D721Med (cell line): ENCODE results near the gene CPEB3.
"Not testable (repeated sequence)": the region's sequence is repeated elsewhere in the genome, so short reads cannot be mapped to it uniquely, and the experiment has no call there.

Source experiments
- DNase-seq: peaks from one replicate; pipeline ENCODE4 v3.0.0; 2011; ENCODE audit warnings: low spot score; ENCODE audit not compliant: insufficient read length
- FAIRE-seq: peaks from 2 replicates; lab custom pipeline; 2011; peaks lifted over from hg19 to GRCh38; lab: Jason Lieb, UNC
- TF ChIP-seq, protein P1 (sequence below): IDR thresholded peaks from 2 replicates; pipeline ENCODE4 v1.5.1; 2012; ENCODE audit warnings: mild to moderate bottlenecking, control low read depth; ENCODE audit not compliant: insufficient read depth; ENCODE audit errors: missing control alignments

CPEB3 gene

DNA sequence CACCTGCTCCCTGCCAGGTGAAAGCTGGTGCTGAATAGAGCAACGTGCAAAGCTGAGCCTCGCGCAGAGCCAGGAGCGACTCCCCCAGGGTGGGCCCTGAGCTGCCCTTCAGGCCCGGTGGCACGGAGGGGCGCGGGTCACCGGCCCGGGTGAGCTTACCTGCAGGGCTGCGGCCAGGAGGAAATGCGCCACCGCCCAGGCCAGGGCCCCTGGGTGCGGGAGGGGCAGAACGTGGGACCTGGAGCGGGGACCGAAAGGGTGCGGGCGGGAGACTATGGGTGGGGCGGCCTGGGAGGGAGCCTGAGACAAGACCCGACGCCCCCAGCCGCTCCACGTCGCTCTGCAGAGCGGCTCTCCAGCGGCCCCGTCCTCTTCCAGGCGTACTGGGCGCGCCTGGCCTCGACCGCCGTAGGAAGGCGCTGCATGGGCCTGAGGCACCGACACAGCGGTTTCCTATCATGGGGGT lies 245.2 kb downstream of the CPEB3 start:
- TF ChIP-seq, protein P1, sequence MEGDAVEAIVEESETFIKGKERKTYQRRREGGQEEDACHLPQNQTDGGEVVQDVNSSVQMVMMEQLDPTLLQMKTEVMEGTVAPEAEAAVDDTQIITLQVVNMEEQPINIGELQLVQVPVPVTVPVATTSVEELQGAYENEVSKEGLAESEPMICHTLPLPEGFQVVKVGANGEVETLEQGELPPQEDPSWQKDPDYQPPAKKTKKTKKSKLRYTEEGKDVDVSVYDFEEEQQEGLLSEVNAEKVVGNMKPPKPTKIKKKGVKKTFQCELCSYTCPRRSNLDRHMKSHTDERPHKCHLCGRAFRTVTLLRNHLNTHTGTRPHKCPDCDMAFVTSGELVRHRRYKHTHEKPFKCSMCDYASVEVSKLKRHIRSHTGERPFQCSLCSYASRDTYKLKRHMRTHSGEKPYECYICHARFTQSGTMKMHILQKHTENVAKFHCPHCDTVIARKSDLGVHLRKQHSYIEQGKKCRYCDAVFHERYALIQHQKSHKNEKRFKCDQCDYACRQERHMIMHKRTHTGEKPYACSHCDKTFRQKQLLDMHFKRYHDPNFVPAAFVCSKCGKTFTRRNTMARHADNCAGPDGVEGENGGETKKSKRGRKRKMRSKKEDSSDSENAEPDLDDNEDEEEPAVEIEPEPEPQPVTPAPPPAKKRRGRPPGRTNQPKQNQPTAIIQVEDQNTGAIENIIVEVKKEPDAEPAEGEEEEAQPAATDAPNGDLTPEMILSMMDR: no peak
- FAIRE-seq: no peak
- DNase-seq: no peak

DNA sequence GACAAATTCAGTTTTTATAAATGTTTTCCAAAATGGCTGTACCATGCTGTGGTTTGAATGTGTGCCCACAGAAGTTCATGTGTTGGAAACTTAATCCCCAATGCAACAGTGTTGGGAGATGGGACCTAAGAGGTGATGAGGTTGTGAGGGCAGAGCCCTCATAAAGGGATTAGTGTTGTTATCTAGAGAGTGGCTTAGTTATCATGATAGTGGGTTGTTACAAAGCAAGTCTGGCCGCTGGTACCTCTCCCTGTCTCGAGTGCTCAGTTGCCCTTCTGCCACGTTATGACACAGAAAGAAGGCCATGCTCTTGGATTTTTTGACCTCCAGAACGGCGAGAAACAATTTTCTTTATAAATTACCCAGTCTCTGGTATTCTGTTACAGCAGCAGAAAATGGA lies 248.3 kb downstream of the CPEB3 start:
- FAIRE-seq (no peak), DNase-seq (no peak)
- TF ChIP-seq, protein P1: no peak

DNA sequence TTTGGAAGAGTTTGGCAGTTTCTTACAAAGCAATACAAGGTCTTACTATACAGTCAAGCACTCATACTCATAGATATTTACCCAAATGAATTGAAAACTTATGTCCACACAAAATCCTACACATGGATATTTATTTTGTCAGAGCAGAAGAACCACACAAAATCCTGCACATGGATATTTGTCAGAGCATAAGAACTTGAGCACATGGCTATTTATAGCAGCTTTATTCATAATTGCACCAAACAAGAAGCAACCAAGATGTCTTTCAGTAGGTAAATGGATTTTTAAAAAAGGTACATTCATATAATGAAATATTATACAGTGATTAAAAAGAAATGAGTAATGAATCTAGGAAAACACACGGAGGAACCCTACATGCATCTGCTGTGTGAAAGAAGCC lies 251.9 kb downstream of the CPEB3 start:
- TF ChIP-seq, protein P1: no peak
- DNase-seq (no peak), FAIRE-seq (no peak)

DNA sequence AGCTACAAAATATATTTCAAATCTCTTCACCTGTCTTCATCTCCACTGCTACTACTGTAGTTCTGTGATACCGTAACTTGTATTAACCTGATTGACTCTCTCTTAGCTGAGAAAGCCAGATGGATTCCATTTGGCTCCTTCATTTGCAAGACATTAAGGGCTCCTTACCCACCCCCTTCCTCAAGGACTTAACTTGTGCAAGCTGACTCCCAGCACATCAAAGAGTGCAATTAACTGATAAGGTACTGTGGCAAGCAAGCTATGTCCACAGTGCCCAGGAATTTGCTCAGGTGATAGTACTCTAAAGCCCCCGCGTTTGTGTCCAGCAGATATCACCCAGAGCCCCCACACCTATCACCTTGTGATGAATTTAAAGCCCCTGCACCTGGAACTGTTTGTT lies 257.8 kb downstream of the CPEB3 start:
- FAIRE-seq, DNase-seq: not testable (repeated sequence)

DNA sequence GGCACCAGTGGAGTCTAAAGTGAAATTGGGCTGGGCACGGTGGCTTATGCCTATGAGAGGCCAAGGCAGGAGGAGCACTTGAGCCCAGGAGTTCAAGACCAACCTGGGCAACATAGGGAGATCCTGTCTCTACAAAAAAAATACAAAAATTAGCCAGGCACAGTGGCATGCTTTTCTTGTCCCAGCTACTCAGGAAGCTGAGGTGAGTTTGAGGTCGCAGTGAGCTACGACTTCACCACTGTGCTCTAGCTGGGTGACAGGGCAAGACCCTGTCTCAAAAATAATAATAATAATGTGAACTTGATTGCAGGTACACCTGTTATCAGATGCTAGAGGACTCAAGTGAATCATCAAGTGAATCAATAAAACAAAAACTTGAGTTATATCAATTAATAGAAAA lies 259.3 kb downstream of the CPEB3 start:
- DNase-seq (no peak), FAIRE-seq (no peak)
- TF ChIP-seq, protein P1: no peak

DNA sequence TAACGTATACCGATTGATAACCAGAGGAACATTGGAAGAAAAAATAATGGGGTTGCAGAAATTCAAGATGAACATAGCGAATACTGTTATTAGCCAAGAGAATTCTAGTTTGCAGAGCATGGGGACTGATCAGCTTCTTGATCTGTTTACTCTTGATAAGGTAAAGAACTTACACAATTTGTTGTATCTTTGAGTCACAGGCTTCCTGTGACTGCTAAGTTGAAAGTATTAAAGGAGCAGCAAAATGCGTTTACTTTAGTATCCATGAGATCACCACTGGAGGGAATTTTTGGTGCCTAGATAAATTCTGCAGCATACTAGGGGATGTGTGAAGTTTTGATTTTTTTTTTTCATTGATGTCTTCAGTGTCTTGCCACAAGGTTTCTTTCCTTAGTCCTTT lies 263.7 kb downstream of the CPEB3 start:
- DNase-seq: no peak
- FAIRE-seq: peak; percentile 16
- TF ChIP-seq, protein P1: no peak

DNA sequence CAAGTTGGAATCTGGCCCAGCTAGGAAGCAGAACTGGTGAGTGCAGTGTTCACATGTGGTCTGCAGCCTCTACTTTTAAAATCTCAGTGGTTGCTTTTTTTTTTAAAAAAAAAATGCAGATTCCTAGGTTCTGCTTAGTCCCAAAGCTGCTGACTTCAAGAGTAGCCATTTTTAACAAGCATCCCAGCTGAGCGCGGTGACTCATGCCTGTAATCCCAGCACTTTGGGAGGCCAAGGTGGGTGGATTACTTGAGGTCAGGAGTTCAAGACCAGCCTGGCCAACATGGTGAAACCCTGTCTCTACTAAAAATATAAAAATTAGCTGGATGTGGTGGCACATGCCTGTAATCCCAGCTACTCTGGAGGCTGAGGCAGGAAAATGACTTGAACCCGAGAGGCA lies 265.5 kb downstream of the CPEB3 start:
- not testable (repeated sequence) for FAIRE-seq, DNase-seq

DNA sequence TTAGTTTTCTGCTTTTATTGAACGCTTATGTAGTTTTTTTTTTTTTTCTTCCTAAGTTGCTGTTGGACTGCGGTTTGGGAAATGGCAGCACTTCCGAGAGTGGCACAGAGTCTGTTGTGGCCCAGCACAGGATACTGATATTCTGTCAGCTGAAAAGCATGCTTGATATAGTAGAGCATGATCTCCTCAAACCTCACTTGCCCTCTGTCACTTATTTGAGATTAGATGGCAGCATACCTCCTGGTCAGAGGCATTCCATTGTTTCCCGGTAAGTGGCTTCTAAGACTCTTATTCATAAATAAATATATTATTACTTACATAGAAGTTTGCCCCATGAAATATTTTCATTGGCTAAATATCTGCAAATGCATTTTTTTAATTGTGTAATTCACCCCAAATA lies 266.2 kb downstream of the CPEB3 start:
- FAIRE-seq (no peak), DNase-seq (no peak)
- TF ChIP-seq, protein P1: no peak
